Mucosa of descending colon (tissue), 3 donors: ENCODE results near the gene PTPRE. TPM values are rescaled to one million over a fixed set of nuclear protein-coding genes. Genes with fewer than 3 reads are reported as not detected.

Experiments used
- ATAC-seq: fragments of 200-7000 bp; cut with Tn5 transposase; one replicate; pipeline ENCODE4 v1.9.1; 2020; ENCODE audit warnings: mild to moderate bottlenecking, moderate library complexity
- DNase-seq, 3 donors: peaks; one replicate each; pipeline ENCODE4 v3.0.0-alpha.2; 2020
- H3K36me3 ChIP-seq: fragments of 200-600 bp; one replicate; pipeline ENCODE4 v1.8.0; 2021; ENCODE audit warnings: low read depth, mild to moderate bottlenecking
- H3K4me1 ChIP-seq: fragments of 200-600 bp; one replicate; pipeline ENCODE4 v1.8.0; 2021; ENCODE audit warnings: low read depth, mild to moderate bottlenecking
- H3K4me3 ChIP-seq: fragments of 200-600 bp; one replicate; pipeline ENCODE4 v1.8.0; 2021; ENCODE audit warnings: mild to moderate bottlenecking
- H3K9me3 ChIP-seq: fragments of 200-600 bp; one replicate; pipeline ENCODE4 v1.8.0; 2021; ENCODE audit warnings: mild to moderate bottlenecking
- intact Hi-C, 2 donors: fragments of 100-400 bp; cut with DNase I in 1 of 2; cut with micrococcal nuclease in 1 of 2; formaldehyde crosslinking; loops; one replicate each; pipeline versions ENCODE4 v1.11.0 to v1.11.1; 2022; cut with DNase I, micrococcal nuclease
- total RNA-seq, 3 donors: library from RNA; stranded (reverse); fragmentation: NEBNext Ultra II Directional in 2 of 3; extraction: Animal tissue kit (Norgen Biotek cat#: 25700) in 2 of 3; gene quantifications; one replicate each; pipeline versions ENCODE4 v1.2.1 to v1.2.4, GENCODE V29; 2021 to 2023
- TF ChIP-seq, protein P1 (sequence below): fragments of 200-600 bp; IDR thresholded peaks from one replicate; pipeline ENCODE4 v1.8.0; 2022; ENCODE audit warnings: antibody characterized with exemption, mild to moderate bottlenecking
- donor health status: DM: no; HTN: no; CAD: no; lungs with moderate emphysema.
- donor health status: DM: no; HTN: no; CAD: no.
- donor health status: DM: no; HTN: yes; CAD: no.

The PTPRE gene
- total RNA-seq, 3 donors from 2014 or later, result 28.8 to 33.6 (median 32.5) TPM

DNA sequence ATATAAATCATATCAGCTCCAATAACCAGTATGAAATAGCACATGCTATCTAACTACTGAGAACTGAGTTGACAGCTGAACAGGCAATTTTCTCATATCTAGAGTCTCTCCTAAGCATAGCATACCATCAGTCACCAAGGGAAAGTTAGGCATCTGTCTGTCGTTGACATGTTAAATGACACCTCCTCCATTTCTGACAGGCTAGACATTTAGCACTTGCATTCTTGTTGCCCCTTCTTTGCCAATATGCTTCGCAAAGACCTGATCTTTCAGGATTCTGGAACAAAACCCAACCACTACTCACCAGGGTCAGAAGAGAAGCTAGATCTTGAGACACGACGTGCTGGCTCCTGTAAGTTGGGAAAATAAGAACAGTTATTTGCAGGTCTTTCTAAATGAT is 209.3 kb downstream of the PTPRE start:
- TF ChIP-seq, protein P1, sequence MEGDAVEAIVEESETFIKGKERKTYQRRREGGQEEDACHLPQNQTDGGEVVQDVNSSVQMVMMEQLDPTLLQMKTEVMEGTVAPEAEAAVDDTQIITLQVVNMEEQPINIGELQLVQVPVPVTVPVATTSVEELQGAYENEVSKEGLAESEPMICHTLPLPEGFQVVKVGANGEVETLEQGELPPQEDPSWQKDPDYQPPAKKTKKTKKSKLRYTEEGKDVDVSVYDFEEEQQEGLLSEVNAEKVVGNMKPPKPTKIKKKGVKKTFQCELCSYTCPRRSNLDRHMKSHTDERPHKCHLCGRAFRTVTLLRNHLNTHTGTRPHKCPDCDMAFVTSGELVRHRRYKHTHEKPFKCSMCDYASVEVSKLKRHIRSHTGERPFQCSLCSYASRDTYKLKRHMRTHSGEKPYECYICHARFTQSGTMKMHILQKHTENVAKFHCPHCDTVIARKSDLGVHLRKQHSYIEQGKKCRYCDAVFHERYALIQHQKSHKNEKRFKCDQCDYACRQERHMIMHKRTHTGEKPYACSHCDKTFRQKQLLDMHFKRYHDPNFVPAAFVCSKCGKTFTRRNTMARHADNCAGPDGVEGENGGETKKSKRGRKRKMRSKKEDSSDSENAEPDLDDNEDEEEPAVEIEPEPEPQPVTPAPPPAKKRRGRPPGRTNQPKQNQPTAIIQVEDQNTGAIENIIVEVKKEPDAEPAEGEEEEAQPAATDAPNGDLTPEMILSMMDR, result no peak
- intact Hi-C loops, result no loop called here
- ATAC-seq (no peak), DNase-seq (no peak)
- Histone ChIP-seq H3K36me3 (no peaks in the 10 kb centered on the region), H3K4me1 (peaks cover 7% of the 10 kb centered on the region), H3K4me3 (no peak overlapping the region), H3K9me3 (no peaks in the 10 kb centered on the region)

DNA sequence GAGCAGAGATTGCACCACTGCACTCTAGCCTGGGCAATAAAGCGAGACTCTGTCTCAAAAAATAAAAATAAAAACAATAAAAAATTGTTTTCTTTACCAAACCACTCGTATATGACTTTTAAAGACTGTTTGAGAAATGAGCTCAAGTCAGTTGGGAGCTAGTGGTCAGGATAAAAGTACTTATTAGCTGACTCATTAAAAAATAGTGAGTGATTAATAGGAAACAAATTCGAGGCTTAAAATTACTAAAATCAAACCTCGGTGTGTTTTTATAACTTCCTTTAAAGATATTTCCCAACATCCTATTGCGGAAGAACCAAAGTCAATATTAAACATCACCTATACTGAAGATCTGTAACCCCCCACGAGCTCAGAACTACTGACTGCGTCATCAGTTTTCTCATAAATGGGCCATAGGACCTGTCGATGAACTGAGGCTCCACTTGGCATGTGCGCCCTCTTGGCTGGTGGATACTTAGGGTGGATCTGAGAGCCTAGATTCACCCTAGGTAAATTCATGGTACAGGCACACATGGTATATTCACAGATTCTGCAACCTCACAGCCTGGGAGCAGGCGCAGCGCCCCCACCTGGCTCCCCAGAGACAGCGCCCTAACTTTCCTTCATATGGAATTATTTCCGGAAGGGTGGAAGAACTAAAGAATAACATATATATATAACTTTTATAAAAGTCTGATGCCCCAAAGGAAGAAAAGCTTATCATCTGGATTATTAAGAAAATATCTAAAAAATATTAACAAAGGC is 210.1 kb downstream of the PTPRE start:
- Histone ChIP-seq H3K4me1 (no peaks in the 10 kb centered on the region), H3K4me3 (no peak overlapping the region), H3K36me3 (no peaks in the 10 kb centered on the region), H3K9me3 (no peaks in the 10 kb centered on the region)
- TF ChIP-seq, protein P1, result no peak
- intact Hi-C loops, result no loop called here
- no peak for ATAC-seq
- DNase-seq, result no peak

DNA sequence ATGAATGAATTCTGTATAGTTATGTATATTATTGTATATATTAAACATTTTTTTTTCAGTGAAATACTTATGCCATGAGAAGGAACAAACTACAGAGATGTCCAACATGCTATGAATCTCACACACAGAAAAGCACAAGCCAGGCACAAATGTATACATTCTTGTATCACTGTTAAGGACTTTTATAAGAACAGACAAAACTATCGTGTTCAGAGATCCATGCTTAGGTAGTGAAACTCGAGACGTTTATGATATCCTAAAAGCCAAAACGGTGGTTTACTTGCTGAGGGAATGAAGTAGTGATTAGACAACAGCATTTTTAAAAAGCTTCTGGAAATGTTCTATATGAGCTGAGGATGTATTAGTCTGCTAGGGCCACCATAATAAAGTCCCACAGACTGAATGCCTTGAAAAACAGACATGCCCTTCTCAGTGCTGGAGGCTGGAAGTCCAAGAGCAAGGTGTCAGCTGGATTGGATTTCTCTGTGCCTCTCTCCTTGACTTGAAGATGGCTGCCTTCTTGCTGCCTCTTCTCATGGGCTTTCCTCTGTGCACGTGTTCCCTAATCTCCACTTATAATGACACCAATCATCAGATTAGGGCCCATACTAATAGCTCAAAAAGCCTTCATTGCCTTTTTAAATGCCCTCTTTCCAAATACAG is 215.0 kb downstream of the PTPRE start:
- Histone ChIP-seq H3K36me3 (no peaks in the 10 kb centered on the region), H3K4me1 (peaks cover 14% of the 10 kb centered on the region), H3K9me3 (no peaks in the 10 kb centered on the region), H3K4me3 (no peak overlapping the region)
- TF ChIP-seq, protein P1, result no peak
- no peak for ATAC-seq
- no peak for DNase-seq
- intact Hi-C loops, result no loop called here

DNA sequence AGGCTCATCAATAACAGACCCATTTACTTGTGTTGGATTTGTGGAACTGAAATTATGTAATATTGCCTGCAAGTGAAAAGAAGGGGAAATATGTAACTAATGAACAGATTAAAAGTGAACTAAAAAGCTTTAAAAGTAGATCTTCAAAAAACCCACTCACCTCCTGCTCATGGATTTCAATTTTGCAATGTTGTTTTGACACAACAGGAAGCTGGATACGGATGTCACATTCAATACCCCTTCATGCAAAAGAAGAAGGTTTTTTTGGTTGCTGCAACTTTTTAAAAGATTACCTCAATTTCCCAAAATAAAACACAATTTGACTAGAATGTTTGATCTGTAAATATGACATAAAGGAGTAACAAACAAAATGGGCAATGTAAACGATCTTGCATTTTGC is 216.0 kb downstream of the PTPRE start:
- Histone ChIP-seq H3K4me1 (peaks cover 17% of the 10 kb centered on the region), H3K9me3 (no peaks in the 10 kb centered on the region), H3K36me3 (no peaks in the 10 kb centered on the region), H3K4me3 (no peak overlapping the region)
- DNase-seq (no peak), ATAC-seq (no peak)
- TF ChIP-seq, protein P1, result no peak
- intact Hi-C loops, result no loop called here

DNA sequence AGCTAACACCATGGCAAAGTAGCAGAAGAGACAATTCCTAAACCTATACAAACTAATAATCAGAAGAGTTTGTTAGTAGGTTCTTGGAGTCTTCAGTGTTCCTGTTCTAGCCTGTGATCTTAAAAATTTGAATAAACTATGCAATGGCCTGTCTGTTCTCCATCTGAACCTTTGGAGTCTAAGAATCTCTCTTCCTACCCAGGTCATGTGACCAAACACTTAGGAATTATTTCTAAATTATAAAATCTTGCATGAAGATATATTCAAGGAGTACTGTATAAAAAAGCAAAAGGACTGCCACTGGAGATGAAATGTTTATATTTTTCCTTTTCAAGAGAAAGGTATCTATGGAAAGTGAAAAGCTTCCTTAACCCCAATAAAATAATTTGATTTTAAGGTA is 216.9 kb downstream of the PTPRE start:
- no peaks in the 10 kb centered on the region for H3K9me3 ChIP-seq
- H3K36me3 ChIP-seq, result no peaks in the 10 kb centered on the region
- no peak for DNase-seq
- H3K4me3 ChIP-seq, result no peak overlapping the region
- no peak for ATAC-seq
- TF ChIP-seq, protein P1, result no peak
- intact Hi-C loops, result no loop called here
- H3K4me1 ChIP-seq, result peaks cover 17% of the 10 kb centered on the region
